Upper lobe of right lung (tissue), 1 donor: ENCODE results near the gene PPP6R1. TPM values are rescaled to one million over a fixed set of nuclear protein-coding genes. Genes with fewer than 3 reads are reported as not detected.

Source experiments
- ATAC-seq: fragments of 200-7000 bp; cut with Tn5 transposase; one replicate; pipeline ENCODE4 v1.9.1; 2020; ENCODE audit warnings: mild to moderate bottlenecking, moderate library complexity
- DNase-seq: peaks from one replicate; pipeline ENCODE4 v3.0.0-alpha.2; 2020
- H3K27ac ChIP-seq: fragments of 200-600 bp; one replicate; pipeline ENCODE4 v1.8.0; 2022
- H3K27me3 ChIP-seq: fragments of 200-600 bp; one replicate; pipeline ENCODE4 v1.8.0; 2022; ENCODE audit warnings: mild to moderate bottlenecking
- H3K36me3 ChIP-seq: fragments of 200-600 bp; one replicate; pipeline ENCODE4 v1.8.0; 2022
- H3K4me1 ChIP-seq: fragments of 200-600 bp; one replicate; pipeline ENCODE4 v1.8.0; 2022
- H3K4me3 ChIP-seq: fragments of 200-600 bp; one replicate; pipeline ENCODE4 v1.8.0; 2022; ENCODE audit warnings: mild to moderate bottlenecking
- H3K9me3 ChIP-seq: fragments of 200-600 bp; one replicate; pipeline ENCODE4 v1.8.0; 2022
- intact Hi-C: fragments of 100-400 bp; cut with DNase I; formaldehyde crosslinking; loops from one replicate; pipeline ENCODE4 v1.11.0; 2022
- total RNA-seq: library from RNA; stranded (reverse); fragmentation: NEBNext Ultra II Directional; extraction: Animal tissue kit (Norgen Biotek cat#: 25700); gene quantifications from one replicate; pipeline ENCODE4 v1.2.1, GENCODE V29; 2021
- TF ChIP-seq, protein P1 (sequence below): fragments of 200-600 bp; IDR thresholded peaks from one replicate; pipeline ENCODE4 v1.8.0; 2022; ENCODE audit warnings: antibody characterized with exemption
- donor health status: DM: no; HTN: yes; CAD: no; lungs with severe emphysema.

The PPP6R1 gene
- total RNA-seq, 1 donor from 2014 or later: 61.0 TPM

- TF ChIP-seq, protein P1, sequence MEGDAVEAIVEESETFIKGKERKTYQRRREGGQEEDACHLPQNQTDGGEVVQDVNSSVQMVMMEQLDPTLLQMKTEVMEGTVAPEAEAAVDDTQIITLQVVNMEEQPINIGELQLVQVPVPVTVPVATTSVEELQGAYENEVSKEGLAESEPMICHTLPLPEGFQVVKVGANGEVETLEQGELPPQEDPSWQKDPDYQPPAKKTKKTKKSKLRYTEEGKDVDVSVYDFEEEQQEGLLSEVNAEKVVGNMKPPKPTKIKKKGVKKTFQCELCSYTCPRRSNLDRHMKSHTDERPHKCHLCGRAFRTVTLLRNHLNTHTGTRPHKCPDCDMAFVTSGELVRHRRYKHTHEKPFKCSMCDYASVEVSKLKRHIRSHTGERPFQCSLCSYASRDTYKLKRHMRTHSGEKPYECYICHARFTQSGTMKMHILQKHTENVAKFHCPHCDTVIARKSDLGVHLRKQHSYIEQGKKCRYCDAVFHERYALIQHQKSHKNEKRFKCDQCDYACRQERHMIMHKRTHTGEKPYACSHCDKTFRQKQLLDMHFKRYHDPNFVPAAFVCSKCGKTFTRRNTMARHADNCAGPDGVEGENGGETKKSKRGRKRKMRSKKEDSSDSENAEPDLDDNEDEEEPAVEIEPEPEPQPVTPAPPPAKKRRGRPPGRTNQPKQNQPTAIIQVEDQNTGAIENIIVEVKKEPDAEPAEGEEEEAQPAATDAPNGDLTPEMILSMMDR: no peak
- H3K27me3 ChIP-seq: no peaks in the 10 kb centered on the region
- H3K9me3 ChIP-seq: no peaks in the 10 kb centered on the region
- intact Hi-C loops: no loop called here
- peaks cover 18% of the 10 kb centered on the region for H3K36me3 ChIP-seq
- H3K27ac ChIP-seq: no peak overlapping the region
- peaks cover 38% of the 10 kb centered on the region for H3K4me1 ChIP-seq
- DNase-seq: peak; percentile 63
- ATAC-seq: no peak
- H3K4me3 ChIP-seq: no peak overlapping the region
Observed at GRCh38 chr19:55250262-55251036, 8.4 kb downstream of the PPP6R1 start.

GRCh38 chr19:55249841-55250240 is 9.0 kb downstream of the PPP6R1 start:
- Histone ChIP-seq H3K4me1 (peaks cover 32% of the 10 kb centered on the region), H3K27ac (no peak overlapping the region)
- TF ChIP-seq, protein P1: no peak

DNA sequence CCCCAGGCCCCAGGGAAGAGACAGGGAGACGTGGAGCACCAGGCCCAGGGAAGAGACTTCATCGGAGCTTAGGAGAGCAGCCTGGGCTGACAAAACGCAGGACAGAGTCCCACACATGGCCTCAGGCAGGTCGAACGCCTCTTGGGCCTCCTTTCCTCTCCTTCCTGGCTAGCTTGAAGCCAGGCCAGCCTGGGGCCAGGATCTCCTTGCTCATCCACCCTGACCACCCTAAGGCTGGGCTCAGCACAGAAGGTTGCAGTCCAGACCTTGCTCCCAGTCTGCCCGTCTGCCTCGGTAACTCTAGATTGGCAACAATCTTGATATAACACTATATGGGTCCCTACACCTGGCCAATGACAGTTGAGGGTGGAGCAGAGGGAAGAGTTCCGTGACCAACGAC is 10.1 kb downstream of the PPP6R1 start:
- Histone ChIP-seq H3K4me3 (no peak overlapping the region), H3K36me3 (peaks cover 35% of the 10 kb centered on the region), H3K9me3 (no peaks in the 10 kb centered on the region), H3K27me3 (no peaks in the 10 kb centered on the region), H3K4me1 (peaks cover 22% of the 10 kb centered on the region), H3K27ac (no peak overlapping the region)
- no peak for DNase-seq
- ATAC-seq: no peak
- TF ChIP-seq, protein P1: no peak
- intact Hi-C loops: no loop called here

More at GRCh38 chr19:55249841-55250240, 9.0 kb downstream of the PPP6R1 start:
- H3K9me3 ChIP-seq: no peaks in the 10 kb centered on the region
- no peak overlapping the region for H3K4me3 ChIP-seq
- H3K27me3 ChIP-seq: no peaks in the 10 kb centered on the region
- no peak for DNase-seq
- intact Hi-C loops: no loop called here
- peaks cover 24% of the 10 kb centered on the region for H3K36me3 ChIP-seq
- no peak for ATAC-seq

DNA sequence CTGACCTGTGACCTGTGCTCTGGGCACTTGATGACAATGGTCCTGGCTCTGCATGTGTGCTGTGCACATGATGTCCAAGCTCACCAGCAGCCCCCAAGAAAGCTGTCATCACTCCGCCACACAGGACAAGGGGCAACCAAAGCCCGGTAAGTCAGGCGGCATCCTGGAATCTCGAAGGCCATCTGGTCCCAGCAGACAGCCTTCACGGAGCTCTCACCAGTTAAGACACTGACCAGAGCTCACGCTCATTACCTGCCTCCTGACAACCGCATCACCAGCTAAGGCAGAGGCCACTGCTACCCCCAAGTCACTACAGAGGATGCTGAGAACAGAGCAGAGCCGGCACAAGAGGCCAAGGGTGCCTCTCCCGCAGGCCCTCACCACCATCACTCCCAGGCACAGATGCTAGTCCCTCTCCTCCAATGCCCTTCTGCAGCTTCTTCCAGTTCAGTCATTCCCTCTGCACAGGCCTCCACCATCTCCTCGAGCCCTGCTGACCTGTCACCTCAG is 10.6 kb downstream of the PPP6R1 start:
- no peaks in the 10 kb centered on the region for H3K9me3 ChIP-seq
- intact Hi-C loops: no loop called here
- TF ChIP-seq, protein P1: no peak
- H3K27ac ChIP-seq: no peak overlapping the region
- no peak for DNase-seq
- H3K36me3 ChIP-seq: peaks cover 40% of the 10 kb centered on the region
- no peak for ATAC-seq
- no peaks in the 10 kb centered on the region for H3K27me3 ChIP-seq
- no peak overlapping the region for H3K4me3 ChIP-seq
- peaks cover 21% of the 10 kb centered on the region for H3K4me1 ChIP-seq

- intact Hi-C loops: no loop called here
- ATAC-seq (peak; percentile 89), DNase-seq (peak; percentile 82)
- no peaks in the 10 kb centered on the region for H3K9me3 ChIP-seq
- no peak overlapping the region for H3K4me3 ChIP-seq
- no peaks in the 10 kb centered on the region for H3K27me3 ChIP-seq
- no peak overlapping the region for H3K27ac ChIP-seq
- TF ChIP-seq, protein P1: no peak
- H3K4me1 ChIP-seq: peaks cover 21% of the 10 kb centered on the region
- H3K36me3 ChIP-seq: peaks cover 46% of the 10 kb centered on the region
Observed at GRCh38 chr19:55247621-55248099, 11.2 kb downstream of the PPP6R1 start.
